Hepatocyte (in vitro differentiated cells): ENCODE data around the gene ALAD. TPM values are rescaled to one million over a fixed set of nuclear protein-coding genes. Genes with fewer than 3 reads are reported as not detected.

ENCODE experiments used
- DNase-seq: peaks from one replicate; pipeline ENCODE4 v3.0.0-alpha.2; 2016; ENCODE audit warnings: low spot score
- H2AFZ ChIP-seq: fragments of 200-600 bp; sonication (generic); 2 replicates; pipeline ENCODE4 v1.6.0; 2016; ENCODE audit warnings: antibody characterized with exemption, mild to moderate bottlenecking
- H3K27ac ChIP-seq: fragments of 200-600 bp; sonication (generic); 2 replicates; pipeline ENCODE4 v1.5.1; 2016; ENCODE audit warnings: mild to moderate bottlenecking
- H3K27me3 ChIP-seq: fragments of 200-600 bp; sonication (generic); 2 replicates; pipeline ENCODE4 v1.6.1; 2016
- H3K36me3 ChIP-seq: fragments of 200-600 bp; sonication (generic); replicated peaks from 2 replicates; pipeline ENCODE4 v1.5.1; 2016; ENCODE audit warnings: low read depth; ENCODE audit not compliant: insufficient read depth
- H3K4me1 ChIP-seq: fragments of 200-600 bp; sonication (generic); 2 replicates; pipeline ENCODE4 v1.5.1; 2016; ENCODE audit warnings: mild to moderate bottlenecking, moderate library complexity; ENCODE audit not compliant: insufficient read depth
- H3K4me2 ChIP-seq: fragments of 200-600 bp; sonication (generic); 2 replicates; pipeline ENCODE4 v1.6.0; 2016
- H3K4me3 ChIP-seq: fragments of 200-600 bp; sonication (generic); 2 replicates; pipeline ENCODE4 v1.5.1; 2016; ENCODE audit warnings: mild to moderate bottlenecking
- H3K79me2 ChIP-seq: fragments of 200-600 bp; sonication (generic); 2 replicates; pipeline ENCODE4 v1.6.0; 2017; ENCODE audit warnings: mild to moderate bottlenecking
- H3K9me2 ChIP-seq: fragments of 200-600 bp; sonication (generic); replicated peaks from 2 replicates; pipeline ENCODE4 v1.6.0; 2017; ENCODE audit warnings: mild to moderate bottlenecking; ENCODE audit not compliant: insufficient read depth
- H3K9me3 ChIP-seq: fragments of 200-600 bp; sonication (generic); 2 replicates; pipeline ENCODE4 v1.5.1; 2016; ENCODE audit warnings: low read depth, mild to moderate bottlenecking
- H4K20me1 ChIP-seq: fragments of 200-600 bp; sonication (generic); 2 replicates; pipeline ENCODE4 v1.6.0; 2016; ENCODE audit warnings: mild to moderate bottlenecking; ENCODE audit not compliant: insufficient read depth, poor library complexity, severe bottlenecking
- EZH2 ChIP-seq: fragments of 200-600 bp; sonication (generic); IDR thresholded peaks from 2 replicates; pipeline ENCODE4 v1.6.1; 2016; ENCODE audit warnings: antibody characterized with exemption, mild to moderate bottlenecking, borderline replicate concordance
- EZH2phosphoT487 ChIP-seq: fragments of 200-600 bp; sonication (generic); IDR thresholded peaks from one replicate; pipeline ENCODE4 v1.6.1; 2018; ENCODE audit warnings: antibody characterized with exemption, mild to moderate bottlenecking, low read depth, moderate library complexity; ENCODE audit not compliant: unreplicated experiment, severe bottlenecking
- WGBS: methylation state at CpG from one replicate; pipeline ENCODE4 v1.1.6; 2016; ENCODE audit warnings: low lambda C conversion rate; ENCODE audit errors: missing lambda C conversion rate; 5-methylcytosine and 5-hydroxymethylcytosine counted together
- polyA plus RNA-seq: library from polyadenylated mRNA; unstranded; fragments of >200 nt; fragmentation: Nextera tagmentation; extraction: Ambion mirVana; gene quantifications from 2 replicates; pipeline ENCODE4 v1.2.1, GENCODE V29; 2016
- total RNA-seq: library from RNA; depleted of rRNA; stranded (reverse); fragments of >200 nt; gene quantifications from 2 replicates; pipeline ENCODE4 v1.2.3, GENCODE V29; 2014
- TF ChIP-seq, protein P1 (sequence below): fragments of 200-600 bp; sonication (generic); IDR thresholded peaks from 2 replicates; pipeline ENCODE4 v1.5.1; 2016; ENCODE audit warnings: antibody characterized with exemption, mild to moderate bottlenecking; ENCODE audit not compliant: poor library complexity

ALAD gene
- total and polyA plus RNA-seq, 2 experiments from 2014 or later: 27.8 to 43.8 TPM

DNA sequence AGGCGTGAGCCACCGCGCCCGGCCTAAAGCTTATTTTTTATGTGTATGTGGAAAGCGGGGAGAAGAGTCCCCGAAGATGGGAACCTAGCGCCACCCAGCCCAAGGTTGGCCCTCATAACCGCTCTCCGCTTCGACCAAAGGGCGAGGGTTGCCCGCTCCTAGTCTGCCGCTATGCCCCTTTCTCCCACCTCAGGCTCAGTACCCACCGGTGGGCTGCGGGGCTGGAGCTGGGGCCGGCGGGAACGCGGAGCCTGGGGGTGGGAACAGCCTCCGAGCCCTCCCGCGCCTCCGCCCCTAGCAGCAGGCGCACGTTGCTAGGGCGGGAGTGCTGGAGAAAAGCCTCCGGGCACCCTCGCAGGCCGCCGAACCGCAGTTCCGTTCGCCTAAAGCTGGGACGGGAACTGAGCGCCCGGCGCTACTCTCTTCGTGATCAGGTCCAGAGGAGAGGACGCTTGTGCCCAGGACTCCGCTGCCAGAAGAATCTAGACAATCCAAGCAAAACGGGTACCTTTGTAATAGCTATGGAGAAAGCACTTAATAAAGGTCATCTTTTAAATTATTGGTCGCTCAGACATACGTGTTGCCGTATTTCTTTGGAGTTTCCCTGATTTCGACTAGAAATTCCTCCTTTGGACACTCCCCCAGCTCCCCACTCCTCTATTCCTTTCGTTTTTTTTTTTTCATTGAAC lies 60.9 kb downstream of the ALAD start, which contains the start of gene WDR31:
WDR31 (minus strand) TSS at position 265 of the 689 bp plus-strand sequence. CDS start 8,253 bp downstream, outside the sequence.
- Histone ChIP-seq H3K9me2 (no peaks in the 10 kb centered on the region), H2AFZ (peak within 1 kb of the TSS; percentile 84), H3K4me3 (peak within 1 kb of the TSS; percentile 87), H3K36me3 (no peaks in the 10 kb centered on the region), H3K9me3 (no peaks in the 10 kb centered on the region), H3K4me1 (no peaks in the 10 kb centered on the region), H3K27me3 (no peaks in the 10 kb centered on the region), H3K79me2 (no peaks in the 10 kb centered on the region), H3K4me2 (peak within 1 kb of the TSS; percentile 79), H4K20me1 (no peaks in the 10 kb centered on the region), H3K27ac (peak within 1 kb of the TSS; percentile 75)
- TF ChIP-seq EZH2phosphoT487: no peak
- TF ChIP-seq EZH2: no peak
- TF ChIP-seq, protein P1, sequence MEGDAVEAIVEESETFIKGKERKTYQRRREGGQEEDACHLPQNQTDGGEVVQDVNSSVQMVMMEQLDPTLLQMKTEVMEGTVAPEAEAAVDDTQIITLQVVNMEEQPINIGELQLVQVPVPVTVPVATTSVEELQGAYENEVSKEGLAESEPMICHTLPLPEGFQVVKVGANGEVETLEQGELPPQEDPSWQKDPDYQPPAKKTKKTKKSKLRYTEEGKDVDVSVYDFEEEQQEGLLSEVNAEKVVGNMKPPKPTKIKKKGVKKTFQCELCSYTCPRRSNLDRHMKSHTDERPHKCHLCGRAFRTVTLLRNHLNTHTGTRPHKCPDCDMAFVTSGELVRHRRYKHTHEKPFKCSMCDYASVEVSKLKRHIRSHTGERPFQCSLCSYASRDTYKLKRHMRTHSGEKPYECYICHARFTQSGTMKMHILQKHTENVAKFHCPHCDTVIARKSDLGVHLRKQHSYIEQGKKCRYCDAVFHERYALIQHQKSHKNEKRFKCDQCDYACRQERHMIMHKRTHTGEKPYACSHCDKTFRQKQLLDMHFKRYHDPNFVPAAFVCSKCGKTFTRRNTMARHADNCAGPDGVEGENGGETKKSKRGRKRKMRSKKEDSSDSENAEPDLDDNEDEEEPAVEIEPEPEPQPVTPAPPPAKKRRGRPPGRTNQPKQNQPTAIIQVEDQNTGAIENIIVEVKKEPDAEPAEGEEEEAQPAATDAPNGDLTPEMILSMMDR: no peak
- 2% methylated on average over 46 of the region's 46 CpGs for WGBS
- DNase-seq: peak; percentile 92

DNA sequence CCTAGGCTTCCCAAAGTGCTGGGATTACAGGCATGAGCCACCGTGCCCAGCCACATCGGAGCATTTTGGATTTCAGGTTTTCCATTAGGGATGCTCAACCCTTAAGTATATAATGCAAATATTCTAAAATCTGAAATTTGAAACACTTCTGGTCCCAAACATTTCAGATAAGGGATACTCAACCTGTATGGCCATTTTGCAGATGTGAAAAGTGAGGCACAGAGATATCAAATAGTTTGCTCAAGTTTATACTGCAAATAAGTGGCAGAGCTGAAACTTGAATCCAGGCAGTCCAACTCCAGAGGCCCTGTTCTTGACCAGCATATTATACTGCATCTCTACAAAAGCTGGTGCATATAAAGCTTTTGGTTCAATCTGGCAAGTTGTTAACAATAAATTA lies 63.4 kb downstream of the ALAD start:
- no peaks in the 10 kb centered on the region for H4K20me1 ChIP-seq
- no peaks in the 10 kb centered on the region for H3K4me1 ChIP-seq
- no peaks in the 10 kb centered on the region for H3K9me3 ChIP-seq
- H2AFZ ChIP-seq: no peak overlapping the region
- H3K79me2 ChIP-seq: no peaks in the 10 kb centered on the region
- H3K9me2 ChIP-seq: no peaks in the 10 kb centered on the region
- no peaks in the 10 kb centered on the region for H3K36me3 ChIP-seq
- DNase-seq: no peak
- no peak overlapping the region for H3K4me2 ChIP-seq
- WGBS: 96% methylated on average over 2 of the region's 2 CpGs
- no peak overlapping the region for H3K27ac ChIP-seq
- no peaks in the 10 kb centered on the region for H3K27me3 ChIP-seq
- no peak overlapping the region for H3K4me3 ChIP-seq
- TF ChIP-seq, protein P1: no peak
- TF ChIP-seq EZH2 (no peak), EZH2phosphoT487 (no peak)

Other genes starting within 250 kb of the ALAD start
- 13.7 and 17.7 TPM in 2 replicates for gene FKBP15, start 180.0 kb downstream of the ALAD start, total RNA-seq
- gene FKBP15, start 180.0 kb downstream of the ALAD start, polyA plus RNA-seq: 7.7 and 14.5 TPM in 2 replicates
- 43.3 TPM in 2 replicates for gene SLC31A1, start 179.7 kb downstream of the ALAD start, total RNA-seq
- 24.5 and 29.7 TPM in 2 replicates for gene SLC31A1, start 179.7 kb downstream of the ALAD start, polyA plus RNA-seq
- 39.8 and 45.9 TPM in 2 replicates for gene CDC26, start 125.7 kb downstream of the ALAD start, total RNA-seq
- 62.5 and 77.2 TPM in 2 replicates for gene CDC26, start 125.7 kb downstream of the ALAD start, polyA plus RNA-seq
- gene PRPF4, start 125.6 kb downstream of the ALAD start, total RNA-seq: 23.4 and 27.3 TPM in 2 replicates
- gene PRPF4, start 125.6 kb downstream of the ALAD start, polyA plus RNA-seq: 24.1 and 28.8 TPM in 2 replicates
- 0.43 and 3.9 TPM in 2 replicates for gene RNF183, start 97.9 kb downstream of the ALAD start, total RNA-seq
- gene RNF183, start 97.9 kb downstream of the ALAD start, polyA plus RNA-seq: 0.21 and 0.85 TPM in 2 replicates
- gene WDR31, start 61.0 kb downstream of the ALAD start, total RNA-seq: 1.4 and 3.7 TPM in 2 replicates
- gene WDR31, start 61.0 kb downstream of the ALAD start, polyA plus RNA-seq: 0.86 and 1.3 TPM in 2 replicates
- 4.8 and 6.1 TPM in 2 replicates for gene BSPRY, start 51.7 kb downstream of the ALAD start, total RNA-seq
- gene BSPRY, start 51.7 kb downstream of the ALAD start, polyA plus RNA-seq: 12.0 TPM in 2 replicates
- 96.8 and 98.7 TPM in 2 replicates for gene HDHD3, start 24.3 kb downstream of the ALAD start, total RNA-seq
- gene HDHD3, start 24.3 kb downstream of the ALAD start, polyA plus RNA-seq: 94.9 and 110 TPM in 2 replicates
- 32.5 and 35.3 TPM in 2 replicates for gene POLE3, start 9.4 kb upstream of the ALAD start, total RNA-seq
- gene POLE3, start 9.4 kb upstream of the ALAD start, polyA plus RNA-seq: 35.1 and 36.8 TPM in 2 replicates
- 0.36 and 0.53 TPM in 2 replicates for gene C9orf43, start 9.5 kb upstream of the ALAD start, total RNA-seq
- 0.07 and 0.69 TPM in 2 replicates for gene C9orf43, start 9.5 kb upstream of the ALAD start, polyA plus RNA-seq
- gene RGS3, start 62.4 kb upstream of the ALAD start, total RNA-seq: 47.0 and 48.0 TPM in 2 replicates
- 62.7 and 78.2 TPM in 2 replicates for gene RGS3, start 62.4 kb upstream of the ALAD start, polyA plus RNA-seq